K562 (cell line): Measurements from ENCODE around the gene CDKN1C. TPM values are rescaled to one million over a fixed set of nuclear protein-coding genes. Genes with fewer than 3 reads are reported as not detected.

Experiments
- ATAC-seq: fragments of 200-7000 bp; cut with Tn5 transposase; 3 replicates; pipeline ENCODE4 v1.9.1; 2020; ENCODE audit warnings: moderate library complexity
- BruUV-seq: library from RNA; stranded (reverse); fragments of 400-500 nt; replicated peaks from 2 replicates; lab custom pipeline; 2021; lab: Mats Ljungman, UMichigan
- CTCF ChIA-PET: fragments of 300-600 bp; formaldehyde crosslinking; extraction: SDS; loops from one replicate; lab custom pipeline; 2021; ENCODE audit warnings: low intra/inter-chr PET ratio; lab: Yijun Ruan, JAX
- POLR2A ChIA-PET: fragments of 300-600, 350-650 bp; sonication (Branson Sonifier 250); formaldehyde crosslinking; extraction: SDS; loops from one replicate; lab custom pipeline; 2021; ENCODE audit warnings: antibody characterized with exemption, inconsistent platforms; lab: Yijun Ruan, JAX
- DNase-seq, 4 experiments: peaks; one replicate each; pipeline versions ENCODE4 v3.0.0 to v3.0.0-alpha.2; 2011 to 2018; ENCODE audit warnings: low spot score in 3 of 4, mixed read lengths in 3 of 4; ENCODE audit errors: extremely low read depth in 1 of 4
- FAIRE-seq: peaks from 2 replicates; lab custom pipeline; 2011; peaks lifted over from hg19 to GRCh38; lab: Jason Lieb, UNC
- H2AFZ ChIP-seq: 2 replicates; pipeline ENCODE4 v1.6.0; 2011; ENCODE audit warnings: low read depth, low read length, control low read depth, inconsistent platforms
- H3K27ac ChIP-seq: fragments of 200-600 bp; 3 replicates; pipeline ENCODE4 v1.8.0; 2011; ENCODE audit warnings: low read depth, mild to moderate bottlenecking, control low read depth, inconsistent platforms, low read length, moderate library complexity, mixed read lengths; ENCODE audit errors: extremely low read depth
- H3K27me3 ChIP-seq, 2 experiments: fragments of 300-600 bp in 1 of 2; 2 replicates in 1 of 2; 3 replicates in 1 of 2; pipeline versions ENCODE4 v1.6.0 to v1.8.0; 2011; ENCODE audit warnings: inconsistent platforms in 2 of 2, low read length in 2 of 2, mild to moderate bottlenecking in 1 of 2, mixed read lengths in 1 of 2, moderate library complexity in 1 of 2; ENCODE audit not compliant: control insufficient read depth in 2 of 2, insufficient read depth in 2 of 2
- H3K36me3 ChIP-seq: fragments of 300-600 bp; 3 replicates; pipeline ENCODE4 v1.8.0; 2011; ENCODE audit warnings: mild to moderate bottlenecking, low read length, inconsistent platforms; ENCODE audit not compliant: control insufficient read depth, insufficient read depth
- H3K4me1 ChIP-seq, 2 experiments: fragments of 200-600 bp in 1 of 2; replicated peaks in 1 of 2; 2 replicates in 1 of 2; 3 replicates in 1 of 2; pipeline versions ENCODE4 v1.5.1 to v1.8.0; 2011; ENCODE audit warnings: inconsistent platforms in 2 of 2, low read length in 2 of 2, mild to moderate bottlenecking in 1 of 2, mixed read lengths in 1 of 2, moderate library complexity in 1 of 2; ENCODE audit not compliant: control insufficient read depth in 2 of 2, insufficient read depth in 2 of 2
- H3K4me2 ChIP-seq: 2 replicates; pipeline ENCODE4 v1.6.1; 2011; ENCODE audit warnings: low read length, control low read depth, inconsistent platforms, mixed read lengths; ENCODE audit not compliant: insufficient read depth
- H3K4me3 ChIP-seq: fragments of 200-600 bp; sonication (generic), shearing (Covaris generic); 2 replicates; pipeline ENCODE4 v1.5.1; 2016; ENCODE audit warnings: control low read depth, inconsistent platforms
- H3K79me2 ChIP-seq: fragments of 200-600 bp; 3 replicates; pipeline ENCODE4 v1.8.0; 2011; ENCODE audit warnings: low read length, inconsistent platforms; ENCODE audit not compliant: control insufficient read depth, insufficient read depth
- H3K9ac ChIP-seq, 2 experiments: 2 replicates each; pipeline versions ENCODE4 v1.6.0 to v1.6.1; 2011; ENCODE audit warnings: low read depth in 2 of 2, low read length in 2 of 2, control low read depth in 1 of 2, inconsistent platforms in 1 of 2, mild to moderate bottlenecking in 1 of 2, mixed read lengths in 1 of 2; ENCODE audit not compliant: insufficient read depth in 1 of 2
- H3K9me1 ChIP-seq: one replicate; pipeline ENCODE4 v1.6.0; 2011; ENCODE audit warnings: inconsistent platforms, mild to moderate bottlenecking, low read length, moderate library complexity; ENCODE audit not compliant: control insufficient read depth, insufficient read depth
- H3K9me3 ChIP-seq: replicated peaks from 2 replicates; pipeline ENCODE4 v1.5.1; 2011; ENCODE audit warnings: low read depth, low read length, inconsistent platforms; ENCODE audit not compliant: control insufficient read depth, insufficient read depth
- H4K20me1 ChIP-seq: replicated peaks from 2 replicates; pipeline ENCODE4 v1.6.1; 2011; ENCODE audit warnings: low read length, inconsistent platforms, mixed read lengths; ENCODE audit not compliant: control insufficient read depth, insufficient read depth
- CBX3 ChIP-seq, 2 experiments: IDR thresholded peaks; 1 replicate in 1 of 2; 2 replicates in 1 of 2; pipeline ENCODE4 v1.6.1; 2012; ENCODE audit warnings: inconsistent platforms in 2 of 2, low read length in 2 of 2, borderline replicate concordance in 1 of 2, control low read depth in 1 of 2
- HINFP ChIP-seq: fragments of 450-650 bp; conservative IDR thresholded peaks from 2 replicates; pipeline ENCODE4 v1.6.1; 2016; ENCODE audit warnings: missing genetic modification characterization, low read depth, mild to moderate bottlenecking, control low read depth, missing compliant biosample characterization
- MIER1 ChIP-seq: fragments of 450-650 bp; IDR thresholded peaks from 2 replicates; pipeline ENCODE4 v1.6.1; 2016; ENCODE audit warnings: antibody characterized with exemption, mild to moderate bottlenecking, low read depth
- ZFP1 ChIP-seq: fragments of 450-650 bp; formaldehyde crosslinking; IDR thresholded peaks from 2 replicates; pipeline ENCODE4 v1.4.0; 2020; ENCODE audit warnings: mild to moderate bottlenecking, mixed read lengths
- ZFPM2 ChIP-seq: fragments of 250-450 bp; sonication (Bioruptor Pico); IDR thresholded peaks from 2 replicates; pipeline ENCODE4 v1.5.1; 2022; ENCODE audit warnings: mild to moderate bottlenecking
- ZNF589 ChIP-seq: fragments of 200-800 bp; sonication (Bioruptor generic); IDR thresholded peaks from 2 replicates; pipeline ENCODE4 v1.6.1; 2016; ENCODE audit warnings: low read depth, missing genetic modification characterization, missing compliant biosample characterization
- WGBS: fragments of 100-300 bp; shearing (Covaris generic); methylation state at CpG from one replicate; pipeline ENCODE4 v1.1.6; 2016; ENCODE audit warnings: low coverage, mixed read lengths; ENCODE audit not compliant: insufficient coverage; ENCODE audit errors: missing lambda C conversion rate; 5-methylcytosine and 5-hydroxymethylcytosine counted together
- in situ Hi-C: fragments of 300-500 bp; cut with MboI; formaldehyde crosslinking; loops from 4 replicates; pipeline ENCODE4 v1.15.0; 2018; ENCODE audit warnings: inconsistent platforms, mixed read lengths
- intact Hi-C: fragments of 100-400 bp; cut with micrococcal nuclease; formaldehyde crosslinking; loops from 2 replicates; pipeline ENCODE4 v1.14.2; 2022
- polyA plus RNA-seq, 8 experiments: library from polyadenylated mRNA; depleted of rRNA in 4 of 8; stranded (reverse) in 5 of 8; unstranded in 3 of 8; fragments of >200 nt; fragmentation: Nextera tagmentation in 2 of 8; fragmentation: Illumina TruSeq in 1 of 8; extraction: Ambion mirVana in 2 of 8; extraction: Trizol in 1 of 8; gene quantifications; 2 replicates each; pipeline versions ENCODE4 v1.2.1 to v1.2.3, GENCODE V29; 2011 to 2014; ENCODE audit warnings: inconsistent platforms in 1 of 8, missing spikeins in 1 of 8
- total RNA-seq, 7 experiments: library from RNA; depleted of rRNA in 6 of 7; stranded (reverse); fragments of >200 nt in 6 of 7; fragmentation: Illumina TruSeq in 2 of 7; extraction: Trizol in 2 of 7; gene quantifications; 2 replicates each; pipeline versions ENCODE4 v1.2.1 to v1.2.3, GENCODE V29; 2011 to 2021; ENCODE audit warnings: low replicate concordance in 1 of 7
- TF ChIP-seq, protein P1 (sequence below): fragments of 450-650 bp; formaldehyde crosslinking; IDR thresholded peaks from 2 replicates; pipeline ENCODE4 v1.4.0; 2020; ENCODE audit warnings: mild to moderate bottlenecking
- TF ChIP-seq, protein P2 (sequence below), 2 experiments: fragments of 450-650 bp; formaldehyde crosslinking in 1 of 2; IDR thresholded peaks; 2 replicates each; pipeline versions ENCODE4 v1.4.0 to v1.6.1; 2014 to 2020; ENCODE audit warnings: mild to moderate bottlenecking in 2 of 2, borderline replicate concordance in 1 of 2, low read depth in 1 of 2

Gene CDKN1C
- total and polyA plus RNA-seq, 9 of the 15 experiments (the other 6 are each of a cell fraction or from before 2014, with no cell fraction given) = 2.8 to 21.1 (median 9.3) TPM

GRCh38 chr11:2867722-2868505 lies 17.7 kb downstream of the CDKN1C start (continued):
- TF ChIP-seq MIER1 = no peak

DNA sequence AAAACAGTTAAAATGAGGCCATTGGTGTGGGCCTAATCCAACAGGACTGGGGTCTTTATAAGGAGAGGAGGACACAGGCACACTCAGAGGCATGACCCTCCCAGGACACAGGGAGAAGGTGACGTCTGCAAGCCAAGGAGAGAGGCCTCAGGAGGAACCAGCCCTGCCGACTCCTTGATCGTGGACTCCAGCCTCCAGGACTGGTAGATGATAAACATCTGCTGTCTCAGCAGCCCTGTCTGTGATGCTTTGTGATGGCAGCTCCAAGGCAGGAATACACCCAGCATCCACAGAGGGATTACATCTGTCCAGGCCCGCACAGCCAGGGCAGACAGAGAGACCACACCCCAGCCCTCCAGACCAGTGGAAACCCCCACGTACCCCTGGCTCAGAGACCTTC lies 18.4 kb downstream of the CDKN1C start:
- peak; percentile 72 for FAIRE-seq
- Histone ChIP-seq H3K9me1 (no peaks in the 10 kb centered on the region), H3K9ac (no peak overlapping the region), H4K20me1 (no peaks in the 10 kb centered on the region), H3K9me3 (peaks cover 7% of the 10 kb centered on the region), H3K79me2 (no peaks in the 10 kb centered on the region), H3K4me2 (peak overlapping the region; percentile 32), H2AFZ (peak overlapping the region; percentile 90; the same call in 1 of the 2 replicates), H3K4me3 (no peak overlapping the region), H3K27ac (peak overlapping the region; percentile 66), H3K4me1 (peaks cover 10 to 51% of the 10 kb centered on the region in 2 experiments; a peak in 4 of 5 replicates), H3K27me3 (no peaks in the 10 kb centered on the region), H3K36me3 (no peaks in the 10 kb centered on the region)
- no TSS peak for BruUV-seq
- ChIA-PET POLR2A (interaction anchor here (0.5 to 0.8 kb wide), 4 partner anchors 62 to 114 kb away, joined by 3 read pairs; partner anchors contain the start of gene PHLDA2), CTCF (no interaction called here)
- 28% methylated on average over 5 of the region's 5 CpGs for WGBS
- in situ Hi-C loops (no loop called here), intact Hi-C loops (no loop called here)
- DNase-seq = peak in 2 of 4 experiments; percentile 42 to 65
- ATAC-seq = peak; percentile 63
- no peak for TF ChIP-seq ZFPM2 (CRISPR knock-in tag)
- peak in 1 of 2 experiments; percentile 42; a peak in 1 of 3 replicates for TF ChIP-seq CBX3 (IDR thresholded peaks at IDR 0.05; ENCODE audit: borderline replicate concordance in 1 of 2, low read length in 2 of 2)
- no peak for TF ChIP-seq HINFP (tag)
- no peak for TF ChIP-seq ZFP1 (CRISPR knock-in tag)
- TF ChIP-seq ZNF589 (CRISPR knock-in tag) = no peak
- TF ChIP-seq, protein P1, sequence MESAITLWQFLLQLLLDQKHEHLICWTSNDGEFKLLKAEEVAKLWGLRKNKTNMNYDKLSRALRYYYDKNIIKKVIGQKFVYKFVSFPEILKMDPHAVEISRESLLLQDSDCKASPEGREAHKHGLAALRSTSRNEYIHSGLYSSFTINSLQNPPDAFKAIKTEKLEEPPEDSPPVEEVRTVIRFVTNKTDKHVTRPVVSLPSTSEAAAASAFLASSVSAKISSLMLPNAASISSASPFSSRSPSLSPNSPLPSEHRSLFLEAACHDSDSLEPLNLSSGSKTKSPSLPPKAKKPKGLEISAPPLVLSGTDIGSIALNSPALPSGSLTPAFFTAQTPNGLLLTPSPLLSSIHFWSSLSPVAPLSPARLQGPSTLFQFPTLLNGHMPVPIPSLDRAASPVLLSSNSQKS (CRISPR knock-in tag) = no peak
- TF ChIP-seq, protein P2, sequence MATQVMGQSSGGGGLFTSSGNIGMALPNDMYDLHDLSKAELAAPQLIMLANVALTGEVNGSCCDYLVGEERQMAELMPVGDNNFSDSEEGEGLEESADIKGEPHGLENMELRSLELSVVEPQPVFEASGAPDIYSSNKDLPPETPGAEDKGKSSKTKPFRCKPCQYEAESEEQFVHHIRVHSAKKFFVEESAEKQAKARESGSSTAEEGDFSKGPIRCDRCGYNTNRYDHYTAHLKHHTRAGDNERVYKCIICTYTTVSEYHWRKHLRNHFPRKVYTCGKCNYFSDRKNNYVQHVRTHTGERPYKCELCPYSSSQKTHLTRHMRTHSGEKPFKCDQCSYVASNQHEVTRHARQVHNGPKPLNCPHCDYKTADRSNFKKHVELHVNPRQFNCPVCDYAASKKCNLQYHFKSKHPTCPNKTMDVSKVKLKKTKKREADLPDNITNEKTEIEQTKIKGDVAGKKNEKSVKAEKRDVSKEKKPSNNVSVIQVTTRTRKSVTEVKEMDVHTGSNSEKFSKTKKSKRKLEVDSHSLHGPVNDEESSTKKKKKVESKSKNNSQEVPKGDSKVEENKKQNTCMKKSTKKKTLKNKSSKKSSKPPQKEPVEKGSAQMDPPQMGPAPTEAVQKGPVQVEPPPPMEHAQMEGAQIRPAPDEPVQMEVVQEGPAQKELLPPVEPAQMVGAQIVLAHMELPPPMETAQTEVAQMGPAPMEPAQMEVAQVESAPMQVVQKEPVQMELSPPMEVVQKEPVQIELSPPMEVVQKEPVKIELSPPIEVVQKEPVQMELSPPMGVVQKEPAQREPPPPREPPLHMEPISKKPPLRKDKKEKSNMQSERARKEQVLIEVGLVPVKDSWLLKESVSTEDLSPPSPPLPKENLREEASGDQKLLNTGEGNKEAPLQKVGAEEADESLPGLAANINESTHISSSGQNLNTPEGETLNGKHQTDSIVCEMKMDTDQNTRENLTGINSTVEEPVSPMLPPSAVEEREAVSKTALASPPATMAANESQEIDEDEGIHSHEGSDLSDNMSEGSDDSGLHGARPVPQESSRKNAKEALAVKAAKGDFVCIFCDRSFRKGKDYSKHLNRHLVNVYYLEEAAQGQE (IDR thresholded peaks at IDR 0.05; ENCODE audit: borderline replicate concordance) = no peak
- TF ChIP-seq, protein P2 (CRISPR knock-in tag; IDR thresholded peaks at IDR 0.05; ENCODE audit: low read depth) = no peak
